GM21576 (cell line): ENCODE results near the gene PSEN1.

Source experiments
- ATAC-seq: cut with Tn5 transposase; IDR thresholded peaks from one replicate; pipeline ENCODE4 v1.9.1; 2021; ENCODE audit warnings: mild to moderate bottlenecking, moderate library complexity; ENCODE audit not compliant: unreplicated experiment

PSEN1 gene

GRCh38 chr14:73237786-73238423 is 101.6 kb downstream of the PSEN1 start:
- no peak for ATAC-seq

GRCh38 chr14:73238424-73238852 is 102.1 kb downstream of the PSEN1 start:
- ATAC-seq = no peak

- ATAC-seq = no peak
Observed at GRCh38 chr14:73238941-73239340, 102.6 kb downstream of the PSEN1 start.

GRCh38 chr14:73239393-73240241 is 103.3 kb downstream of the PSEN1 start:
- ATAC-seq = no peak

GRCh38 chr14:73240816-73241480 is 104.6 kb downstream of the PSEN1 start:
- ATAC-seq = no peak

- ATAC-seq = no peak
Observed at GRCh38 chr14:73241481-73242165, 105.3 kb downstream of the PSEN1 start.

GRCh38 chr14:73242357-73242901 is 106.1 kb downstream of the PSEN1 start:
- no peak for ATAC-seq

- ATAC-seq = no peak
Observed at GRCh38 chr14:73243341-73243740, 107.0 kb downstream of the PSEN1 start.

GRCh38 chr14:73243748-73244147 is 107.4 kb downstream of the PSEN1 start:
- no peak for ATAC-seq

GRCh38 chr14:73244541-73245290 is 108.4 kb downstream of the PSEN1 start:
- no peak for ATAC-seq

- peak; percentile 44 for ATAC-seq
Observed at GRCh38 chr14:73245480-73246325, 109.4 kb downstream of the PSEN1 start.

GRCh38 chr14:73246387-73247150 is 110.3 kb downstream of the PSEN1 start:
- ATAC-seq = no peak

GRCh38 chr14:73248108-73248868 is 112.0 kb downstream of the PSEN1 start:
- peak; percentile 36 for ATAC-seq

GRCh38 chr14:73249108-73249507 is 112.8 kb downstream of the PSEN1 start:
- ATAC-seq = no peak

GRCh38 chr14:73249564-73250316 is 113.4 kb downstream of the PSEN1 start:
- ATAC-seq = no peak

GRCh38 chr14:73250317-73250713 is 114.0 kb downstream of the PSEN1 start:
- ATAC-seq = no peak
